ENCODE results near the gene PIAS1.

Gene PIAS1

DNA sequence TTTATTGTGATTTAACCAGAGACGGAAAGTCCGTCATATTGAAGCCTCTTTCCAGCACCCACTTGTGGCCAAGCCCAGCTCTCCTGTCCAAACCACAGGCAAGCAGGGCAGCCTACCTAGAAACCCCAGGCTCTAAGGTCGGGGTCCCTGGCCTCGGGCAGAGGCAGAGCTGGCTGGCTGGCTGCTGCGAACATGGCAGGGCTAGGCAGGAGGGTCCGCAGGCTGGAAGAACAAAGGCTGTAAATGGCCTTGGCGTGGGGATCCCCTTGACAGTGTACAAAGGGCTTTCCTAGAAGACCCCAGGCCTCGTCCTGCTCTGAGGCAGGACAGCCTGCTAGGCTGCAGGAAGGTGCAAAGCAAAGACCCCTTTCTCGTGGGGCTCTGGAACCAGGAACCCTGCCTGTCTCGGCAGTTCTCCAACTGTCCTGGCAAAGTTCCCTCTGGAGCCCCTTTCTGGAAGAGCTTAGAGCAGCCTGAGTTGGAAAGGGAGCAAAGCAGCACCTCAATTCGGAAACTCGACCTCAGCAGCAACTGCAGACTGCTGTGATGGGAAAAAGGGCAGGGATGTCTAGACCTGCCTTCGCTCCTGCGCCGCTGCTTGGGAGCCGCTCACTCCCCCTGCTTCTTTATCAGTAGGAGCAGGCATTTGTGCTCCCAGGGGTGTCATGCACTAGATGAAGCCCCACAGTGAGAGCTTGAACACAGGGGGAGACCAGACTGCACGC is 142.5 kb downstream of the PIAS1 start:
- no peak for DNase-seq (ENCODE audit: low read depth in 1 of 2, low spot score in 1 of 2)
- peak; percentile 35 for TF ChIP-seq POLR2AphosphoS5 (IDR thresholded peaks at IDR 0.05; ENCODE audit: low read depth)
- TF ChIP-seq, protein P1, sequence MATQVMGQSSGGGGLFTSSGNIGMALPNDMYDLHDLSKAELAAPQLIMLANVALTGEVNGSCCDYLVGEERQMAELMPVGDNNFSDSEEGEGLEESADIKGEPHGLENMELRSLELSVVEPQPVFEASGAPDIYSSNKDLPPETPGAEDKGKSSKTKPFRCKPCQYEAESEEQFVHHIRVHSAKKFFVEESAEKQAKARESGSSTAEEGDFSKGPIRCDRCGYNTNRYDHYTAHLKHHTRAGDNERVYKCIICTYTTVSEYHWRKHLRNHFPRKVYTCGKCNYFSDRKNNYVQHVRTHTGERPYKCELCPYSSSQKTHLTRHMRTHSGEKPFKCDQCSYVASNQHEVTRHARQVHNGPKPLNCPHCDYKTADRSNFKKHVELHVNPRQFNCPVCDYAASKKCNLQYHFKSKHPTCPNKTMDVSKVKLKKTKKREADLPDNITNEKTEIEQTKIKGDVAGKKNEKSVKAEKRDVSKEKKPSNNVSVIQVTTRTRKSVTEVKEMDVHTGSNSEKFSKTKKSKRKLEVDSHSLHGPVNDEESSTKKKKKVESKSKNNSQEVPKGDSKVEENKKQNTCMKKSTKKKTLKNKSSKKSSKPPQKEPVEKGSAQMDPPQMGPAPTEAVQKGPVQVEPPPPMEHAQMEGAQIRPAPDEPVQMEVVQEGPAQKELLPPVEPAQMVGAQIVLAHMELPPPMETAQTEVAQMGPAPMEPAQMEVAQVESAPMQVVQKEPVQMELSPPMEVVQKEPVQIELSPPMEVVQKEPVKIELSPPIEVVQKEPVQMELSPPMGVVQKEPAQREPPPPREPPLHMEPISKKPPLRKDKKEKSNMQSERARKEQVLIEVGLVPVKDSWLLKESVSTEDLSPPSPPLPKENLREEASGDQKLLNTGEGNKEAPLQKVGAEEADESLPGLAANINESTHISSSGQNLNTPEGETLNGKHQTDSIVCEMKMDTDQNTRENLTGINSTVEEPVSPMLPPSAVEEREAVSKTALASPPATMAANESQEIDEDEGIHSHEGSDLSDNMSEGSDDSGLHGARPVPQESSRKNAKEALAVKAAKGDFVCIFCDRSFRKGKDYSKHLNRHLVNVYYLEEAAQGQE (IDR thresholded peaks at IDR 0.05; ENCODE audit: insufficient replicate concordance, low read depth): no peak
- no peak for TF ChIP-seq SPI1 (IDR thresholded peaks at IDR 0.05; ENCODE audit: borderline replicate concordance, low read depth)
- TF ChIP-seq, protein P2, sequence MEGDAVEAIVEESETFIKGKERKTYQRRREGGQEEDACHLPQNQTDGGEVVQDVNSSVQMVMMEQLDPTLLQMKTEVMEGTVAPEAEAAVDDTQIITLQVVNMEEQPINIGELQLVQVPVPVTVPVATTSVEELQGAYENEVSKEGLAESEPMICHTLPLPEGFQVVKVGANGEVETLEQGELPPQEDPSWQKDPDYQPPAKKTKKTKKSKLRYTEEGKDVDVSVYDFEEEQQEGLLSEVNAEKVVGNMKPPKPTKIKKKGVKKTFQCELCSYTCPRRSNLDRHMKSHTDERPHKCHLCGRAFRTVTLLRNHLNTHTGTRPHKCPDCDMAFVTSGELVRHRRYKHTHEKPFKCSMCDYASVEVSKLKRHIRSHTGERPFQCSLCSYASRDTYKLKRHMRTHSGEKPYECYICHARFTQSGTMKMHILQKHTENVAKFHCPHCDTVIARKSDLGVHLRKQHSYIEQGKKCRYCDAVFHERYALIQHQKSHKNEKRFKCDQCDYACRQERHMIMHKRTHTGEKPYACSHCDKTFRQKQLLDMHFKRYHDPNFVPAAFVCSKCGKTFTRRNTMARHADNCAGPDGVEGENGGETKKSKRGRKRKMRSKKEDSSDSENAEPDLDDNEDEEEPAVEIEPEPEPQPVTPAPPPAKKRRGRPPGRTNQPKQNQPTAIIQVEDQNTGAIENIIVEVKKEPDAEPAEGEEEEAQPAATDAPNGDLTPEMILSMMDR (IDR thresholded peaks at IDR 0.05; ENCODE audit: insufficient read depth, low read length): no peak
- H3K4me3 ChIP-seq (replicated peaks; ENCODE audit: insufficient read depth, low read length): no peak overlapping the region
- H3K27ac ChIP-seq (replicated peaks): no peak overlapping the region
- H3K27me3 ChIP-seq (ENCODE audit: insufficient read depth, poor library complexity, severe bottlenecking): no peaks in the 10 kb centered on the region

DNA sequence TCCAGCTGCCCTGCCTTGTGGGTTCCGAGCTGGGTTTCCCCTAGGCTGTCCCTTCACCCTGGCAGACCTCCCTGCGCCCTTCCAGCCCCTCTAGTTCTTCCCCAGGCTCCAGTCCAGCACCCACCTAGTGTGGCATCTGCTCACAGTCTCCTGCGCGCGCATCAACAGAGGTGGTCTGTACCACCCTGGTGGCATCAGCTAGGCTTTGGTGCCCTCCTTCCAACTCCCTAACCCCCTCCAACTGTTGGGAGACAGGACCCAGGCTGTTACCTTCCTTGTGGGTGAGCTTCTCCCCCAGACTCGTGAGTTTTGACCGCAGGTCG is 143.0 kb downstream of the PIAS1 start:
- DNase-seq (ENCODE audit: low read depth in 1 of 2, low spot score in 1 of 2): no peak
- TF ChIP-seq POLR2AphosphoS5 (IDR thresholded peaks at IDR 0.05; ENCODE audit: low read depth): 0 out of 2 replicates have a peak, but pooled peaks have one; percentile 4
- TF ChIP-seq GABPA (IDR thresholded peaks at IDR 0.05; ENCODE audit: low read depth): no peak
- Histone ChIP-seq H3K27ac (replicated peaks) (no peak overlapping the region), H3K27me3 (ENCODE audit: insufficient read depth, poor library complexity, severe bottlenecking) (no peaks in the 10 kb centered on the region), H3K4me3 (replicated peaks; ENCODE audit: insufficient read depth, low read length) (no peak overlapping the region)

DNA sequence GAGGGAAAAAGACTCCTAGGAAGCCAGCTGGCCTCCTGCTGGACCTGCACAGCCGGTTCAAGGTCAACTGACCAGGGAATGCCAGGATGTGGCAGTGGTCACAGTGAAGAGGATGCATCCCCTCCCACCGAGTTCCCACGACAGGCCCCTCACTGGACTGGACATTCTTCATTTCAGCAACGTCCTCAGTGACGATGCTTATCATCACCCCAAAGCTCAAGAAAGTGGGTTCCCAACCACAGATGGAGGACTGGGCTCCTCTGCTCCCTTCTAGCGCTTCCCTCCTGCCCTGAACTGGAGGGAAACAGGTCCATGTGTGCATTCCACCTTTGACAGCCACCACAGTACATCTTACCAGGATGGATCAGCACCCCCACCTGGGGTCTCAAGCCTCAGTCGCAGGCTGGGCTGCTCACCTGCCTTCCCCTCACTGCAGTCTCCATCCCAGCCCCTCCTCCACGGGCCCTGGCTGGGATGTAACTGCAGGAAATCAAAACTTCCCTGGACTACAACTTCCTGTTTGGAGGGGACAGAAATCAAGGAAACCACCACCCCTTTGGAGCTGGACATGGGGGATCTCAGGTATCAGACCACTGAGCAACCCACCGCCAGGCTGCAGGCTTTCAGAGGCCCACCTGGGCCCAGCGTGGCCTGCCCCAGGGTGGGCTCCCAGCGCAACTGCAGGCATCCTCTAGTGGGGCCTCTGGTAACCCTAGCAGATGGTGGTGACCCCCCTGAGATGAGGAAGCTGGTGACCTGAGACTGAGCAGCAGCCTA is 143.7 kb downstream of the PIAS1 start:
- Histone ChIP-seq H3K4me3 (replicated peaks; ENCODE audit: insufficient read depth, low read length) (no peak overlapping the region), H3K27ac (replicated peaks) (no peak overlapping the region), H3K27me3 (ENCODE audit: insufficient read depth, poor library complexity, severe bottlenecking) (no peaks in the 10 kb centered on the region)
- DNase-seq (ENCODE audit: low read depth in 1 of 2, low spot score in 1 of 2): no peak
- no peak for TF ChIP-seq SPI1 (IDR thresholded peaks at IDR 0.05; ENCODE audit: borderline replicate concordance, low read depth)
- TF ChIP-seq, protein P1 (IDR thresholded peaks at IDR 0.05; ENCODE audit: insufficient replicate concordance, low read depth): no peak

DNA sequence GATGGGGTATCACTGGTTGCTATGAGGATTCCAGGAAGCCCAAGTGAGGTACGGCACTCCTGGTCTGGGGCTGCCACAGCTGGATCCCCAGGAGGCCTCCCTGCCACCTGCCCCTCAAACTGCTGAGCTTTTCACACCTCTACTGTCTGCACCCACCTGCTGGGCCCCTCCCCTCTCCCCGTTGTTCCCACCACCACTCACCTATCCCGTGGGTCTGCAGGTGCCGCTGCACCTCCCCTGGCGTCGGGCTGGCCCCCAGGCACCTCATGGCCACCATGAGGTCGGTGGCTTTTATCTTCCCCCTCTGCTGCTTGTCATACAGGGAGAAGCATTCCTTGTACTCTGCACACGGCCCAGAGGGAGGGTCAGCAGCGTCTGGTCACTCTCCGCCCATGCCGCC is 145.2 kb downstream of the PIAS1 start:
- Histone ChIP-seq H3K4me3 (replicated peaks; ENCODE audit: insufficient read depth, low read length) (no peak overlapping the region), H3K27me3 (ENCODE audit: insufficient read depth, poor library complexity, severe bottlenecking) (no peaks in the 10 kb centered on the region), H3K27ac (replicated peaks) (no peak overlapping the region)
- DNase-seq (ENCODE audit: low read depth in 1 of 2, low spot score in 1 of 2): no peak
- TF ChIP-seq GABPA (IDR thresholded peaks at IDR 0.05; ENCODE audit: low read depth) (no peak), SPI1 (IDR thresholded peaks at IDR 0.05; ENCODE audit: borderline replicate concordance, low read depth) (no peak), POLR2AphosphoS5 (IDR thresholded peaks at IDR 0.05; ENCODE audit: low read depth) (no peak; the same call in 1 of the 2 replicates)
- TF ChIP-seq, protein P2 (IDR thresholded peaks at IDR 0.05; ENCODE audit: insufficient read depth, low read length): no peak
- TF ChIP-seq, protein P1 (IDR thresholded peaks at IDR 0.05; ENCODE audit: insufficient replicate concordance, low read depth): no peak
